ENCODE results near the gene SULF2.
"Not testable (repeated sequence)": the region's sequence is repeated elsewhere in the genome, so short reads cannot be mapped to it uniquely, and the experiment has no call there.

Gene SULF2

DNA sequence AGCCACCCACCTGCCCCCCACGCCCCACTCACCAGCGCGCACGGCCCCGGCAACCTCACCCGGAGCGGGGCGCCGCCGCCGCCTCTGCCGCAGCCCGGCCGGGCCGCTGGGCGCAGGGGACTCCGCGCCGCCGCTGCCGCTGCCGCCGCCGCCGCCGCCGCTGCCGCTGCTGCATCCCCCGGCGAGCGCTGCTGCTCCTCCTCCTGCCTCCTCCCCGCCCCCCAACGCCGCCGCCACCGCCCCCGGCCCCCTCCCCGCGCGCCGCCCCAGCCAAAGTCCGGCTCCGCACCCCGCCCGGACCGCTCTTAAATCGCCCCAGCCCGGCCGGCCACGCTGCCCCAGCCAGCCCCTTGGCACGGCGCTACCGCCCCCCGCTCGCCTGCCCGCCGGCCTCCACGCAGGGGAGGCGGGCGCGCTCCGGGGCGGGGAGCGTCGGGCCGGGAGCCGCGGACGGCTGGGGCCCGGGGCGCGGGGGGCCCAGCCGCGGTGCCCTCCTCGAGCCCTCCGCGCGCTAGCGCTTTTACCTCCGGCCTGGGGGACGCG, at the start of gene SULF2:
TSS of gene SULF2 (minus strand) at position 171 of the 543 bp plus-strand sequence. CDS start 28,118 bp downstream, outside the sequence.
- no peak for DNase-seq

DNA sequence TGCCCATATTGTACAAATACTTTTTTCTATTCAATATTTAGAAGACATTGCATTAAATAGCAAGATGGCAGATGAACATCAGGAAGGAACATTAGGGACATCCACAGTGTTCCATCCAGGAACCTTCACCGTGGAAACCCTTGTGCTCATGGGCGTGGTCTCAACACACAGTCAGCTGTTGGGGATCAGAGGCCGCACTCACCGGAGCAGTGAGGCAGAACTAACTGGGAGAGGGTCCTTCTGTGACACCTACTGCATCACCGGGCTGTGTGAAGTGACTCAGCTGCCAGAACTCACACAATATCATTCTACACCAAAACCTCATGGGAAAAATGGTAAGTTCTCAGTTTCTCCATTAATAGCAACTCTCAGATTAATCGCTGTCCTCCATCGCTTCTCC, 46.4 kb upstream of the SULF2 start:
- not testable (repeated sequence) for DNase-seq

DNA sequence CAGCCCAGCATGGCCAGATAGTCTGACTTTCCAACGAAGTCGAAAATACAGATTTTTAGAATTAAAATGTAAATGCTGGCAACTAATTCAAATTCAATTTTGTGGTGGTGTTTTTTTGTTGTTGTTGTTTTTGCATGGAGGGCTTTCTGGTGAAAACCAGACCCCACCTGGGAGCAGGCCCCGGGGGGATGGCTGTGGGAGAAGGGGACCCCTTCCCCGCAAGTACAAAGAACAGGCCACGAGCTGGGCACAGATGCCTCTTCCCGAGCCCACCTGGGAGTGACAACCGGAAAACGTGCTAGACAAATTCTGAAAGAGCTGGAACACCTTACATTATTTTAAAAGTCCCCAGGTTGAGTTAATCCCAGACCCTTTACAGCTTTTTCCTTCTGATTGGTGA, 41.4 kb upstream of the SULF2 start:
- DNase-seq = not testable (repeated sequence)

DNA sequence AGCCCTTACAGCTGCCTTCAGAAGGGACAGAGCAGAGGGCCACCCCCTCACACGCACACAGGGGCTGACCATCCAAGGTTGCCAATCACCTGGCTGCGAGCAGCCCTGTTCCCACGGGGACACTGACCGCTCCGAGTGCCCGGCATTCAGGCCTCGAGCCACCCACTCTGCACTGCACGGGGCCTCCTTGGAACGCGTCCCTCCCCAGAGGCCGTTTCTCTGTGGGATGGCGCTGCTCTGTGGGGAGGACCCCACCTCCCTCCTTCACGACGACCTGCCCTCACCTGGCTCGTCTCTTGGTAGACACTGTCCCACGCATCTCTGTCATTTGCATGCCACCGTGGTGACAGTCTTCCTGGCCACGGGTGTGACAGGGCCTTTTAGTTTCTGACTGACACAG, 40.7 kb upstream of the SULF2 start:
- not testable (repeated sequence) for DNase-seq

DNA sequence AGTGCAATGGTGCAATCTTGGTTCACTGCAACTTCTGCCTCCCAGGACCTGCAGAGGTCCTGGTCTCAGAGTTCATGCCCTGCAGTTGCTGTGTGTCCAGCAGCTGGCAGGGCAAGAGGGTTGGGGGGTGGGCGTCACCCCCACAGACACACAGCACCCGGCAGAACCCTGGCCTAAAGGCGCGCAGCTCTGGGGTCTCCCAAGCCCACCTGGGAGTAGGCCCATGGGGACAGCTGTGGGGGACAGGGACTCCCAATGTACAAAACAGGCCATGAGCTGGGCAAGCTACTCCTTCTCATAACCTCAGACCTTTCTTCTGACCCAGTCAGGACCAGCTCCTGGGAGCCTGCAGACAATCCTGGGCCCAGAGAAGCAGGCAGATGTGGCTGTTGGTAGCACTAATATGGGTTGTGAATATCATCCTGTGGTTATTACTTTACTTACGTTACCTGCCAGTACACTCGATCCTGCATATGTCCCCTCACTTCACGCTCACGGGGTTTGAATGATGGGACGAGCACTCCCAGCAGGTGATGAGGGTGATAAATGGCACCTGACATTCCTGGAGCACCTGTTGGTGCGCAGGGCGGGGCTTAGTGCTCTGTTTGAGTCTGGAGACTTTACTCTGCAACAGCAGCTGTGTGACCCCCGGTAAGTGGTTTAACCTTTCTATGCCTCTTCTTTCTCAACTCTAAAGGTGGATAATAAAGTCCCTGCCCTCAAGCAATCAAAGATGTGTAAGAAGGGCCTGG, 39.9 kb upstream of the SULF2 start:
- DNase-seq = no peak

DNA sequence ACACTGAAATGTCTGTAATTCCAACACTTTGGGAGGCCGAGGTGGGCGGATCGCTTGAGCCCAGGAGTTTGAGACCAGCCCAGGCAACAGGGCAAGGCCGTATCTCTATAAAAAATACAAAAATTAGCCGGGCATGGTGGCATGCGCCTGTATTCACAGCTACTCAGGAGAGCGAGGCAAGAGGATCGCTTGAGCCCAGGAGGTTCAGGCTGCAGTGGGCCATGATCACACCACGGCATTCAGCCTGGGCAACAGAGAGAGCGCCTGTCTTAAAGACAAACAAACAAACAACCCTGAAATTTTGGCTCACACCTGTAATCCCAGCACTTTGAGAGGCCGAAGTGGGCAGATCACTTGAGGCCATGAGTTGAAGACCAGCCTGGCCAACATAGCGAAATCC, 38.7 kb upstream of the SULF2 start:
- DNase-seq = not testable (repeated sequence)

DNA sequence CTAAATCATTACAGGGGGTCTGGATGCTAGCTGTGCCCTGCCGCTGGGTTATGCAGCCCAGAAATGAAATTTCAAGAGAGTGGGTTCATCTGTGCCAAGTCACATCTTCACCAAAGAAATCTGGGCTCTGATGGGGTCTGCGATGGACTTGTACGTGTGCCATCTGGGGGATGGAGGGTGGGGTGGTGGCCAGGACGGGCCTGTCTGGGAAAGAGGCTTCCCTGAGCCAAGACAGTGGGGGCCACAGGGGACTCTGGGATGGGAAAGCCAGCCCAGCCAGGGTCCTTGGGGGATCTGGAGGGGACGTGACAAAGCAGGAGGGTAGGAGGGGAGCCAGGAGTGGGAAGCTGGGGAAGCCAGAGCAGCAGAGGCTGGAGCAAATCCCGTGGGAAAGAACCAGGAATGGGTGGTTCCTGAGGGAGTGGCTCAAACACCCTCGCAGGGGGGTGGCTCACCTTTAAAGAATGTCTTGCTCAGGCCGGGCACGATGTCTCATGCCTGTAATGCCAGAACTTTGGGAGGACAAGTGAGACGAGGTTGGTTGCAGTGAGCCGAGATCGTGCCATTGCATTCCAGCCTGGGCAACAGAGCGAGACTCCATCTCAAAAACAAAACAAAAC, 36.3 kb upstream of the SULF2 start:
- no peak for DNase-seq

DNA sequence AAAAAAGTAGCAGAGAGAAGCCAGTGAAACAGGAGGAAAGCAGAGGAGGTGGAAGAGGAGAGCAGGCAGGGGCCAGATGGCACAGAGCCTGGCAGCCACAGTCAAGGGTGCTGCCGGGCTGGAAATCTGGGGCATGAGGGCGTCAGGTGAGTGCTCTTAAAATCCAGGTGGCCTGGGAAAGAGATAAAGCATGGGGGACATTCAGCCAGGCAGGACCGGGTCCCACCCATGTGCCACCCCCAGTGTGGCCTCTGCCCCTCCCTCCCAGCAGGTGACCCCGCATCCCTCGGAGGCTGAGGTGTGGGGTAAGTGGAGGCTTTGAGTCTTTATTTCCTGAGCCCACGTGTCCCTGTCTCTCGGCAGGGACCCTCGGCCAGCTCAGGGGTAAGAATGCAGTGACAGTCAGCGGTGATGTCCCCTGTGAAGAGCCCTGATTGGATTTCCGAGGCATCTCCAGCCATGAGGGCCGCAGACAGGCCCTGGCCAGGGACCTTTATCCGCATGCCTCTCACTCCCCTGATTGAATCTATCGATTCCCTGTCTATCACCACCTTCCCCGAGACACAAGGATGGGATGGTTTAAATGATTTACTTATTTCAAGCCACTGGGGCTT, 33.8 kb upstream of the SULF2 start:
- DNase-seq = no peak

DNA sequence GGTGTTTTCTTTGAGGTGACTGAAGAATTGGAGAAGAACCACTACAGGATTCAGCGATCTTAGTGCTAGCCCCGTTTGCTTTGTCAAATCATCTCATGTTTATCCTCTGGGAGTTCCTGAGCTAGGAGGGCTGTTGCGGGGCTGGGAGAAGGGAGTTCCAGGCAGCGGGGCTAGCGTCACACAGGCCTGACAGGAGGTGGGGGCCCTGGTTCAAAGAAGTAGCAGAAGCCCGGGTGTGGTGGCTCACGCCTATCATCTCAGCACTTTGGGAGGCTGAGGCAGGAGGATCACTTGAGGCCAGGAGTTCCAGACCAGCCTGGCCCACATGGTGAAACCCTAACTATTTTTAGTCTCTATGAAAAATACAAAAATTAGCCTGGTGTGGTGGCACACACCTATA, 33.2 kb upstream of the SULF2 start:
- DNase-seq = no peak

DNA sequence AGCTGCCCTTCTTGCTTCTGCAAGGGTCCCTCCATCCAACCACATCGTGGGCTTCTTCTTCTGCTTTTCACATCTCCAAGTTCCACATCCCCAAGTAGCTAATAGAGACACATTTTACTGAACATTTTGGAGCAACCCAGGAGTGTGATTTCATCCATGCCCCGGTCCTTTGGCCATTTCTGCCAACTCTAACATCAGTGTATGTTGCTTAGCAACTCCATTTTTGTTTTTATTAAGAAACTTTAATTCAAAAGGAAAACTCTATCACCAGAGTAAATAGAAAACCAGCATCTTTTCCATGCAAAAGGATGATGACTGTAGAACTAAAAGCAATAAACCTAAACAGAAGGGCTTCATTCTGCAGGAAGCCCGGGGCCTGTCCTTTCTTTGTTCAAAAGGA, 32.7 kb upstream of the SULF2 start:
- no peak for DNase-seq

DNA sequence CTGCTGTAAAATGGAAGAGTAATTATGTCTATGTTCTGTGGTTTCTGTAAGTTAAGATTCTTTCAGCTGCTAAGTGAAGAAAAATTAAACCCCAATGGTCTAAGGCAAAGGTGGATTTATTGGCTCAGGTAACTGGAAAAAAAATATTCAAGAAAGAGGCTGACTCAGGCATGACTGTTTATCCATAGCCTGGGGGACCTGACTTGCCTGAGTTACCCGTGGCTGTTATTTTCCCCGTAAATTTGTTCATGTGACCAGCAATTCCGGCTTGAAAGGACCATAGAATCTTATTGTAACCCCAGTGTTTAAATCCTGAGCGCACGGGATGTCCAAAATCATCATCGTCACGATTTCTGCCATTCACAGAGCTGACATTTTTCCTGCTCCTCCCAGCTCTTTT, 32.3 kb upstream of the SULF2 start:
- no peak for DNase-seq

DNA sequence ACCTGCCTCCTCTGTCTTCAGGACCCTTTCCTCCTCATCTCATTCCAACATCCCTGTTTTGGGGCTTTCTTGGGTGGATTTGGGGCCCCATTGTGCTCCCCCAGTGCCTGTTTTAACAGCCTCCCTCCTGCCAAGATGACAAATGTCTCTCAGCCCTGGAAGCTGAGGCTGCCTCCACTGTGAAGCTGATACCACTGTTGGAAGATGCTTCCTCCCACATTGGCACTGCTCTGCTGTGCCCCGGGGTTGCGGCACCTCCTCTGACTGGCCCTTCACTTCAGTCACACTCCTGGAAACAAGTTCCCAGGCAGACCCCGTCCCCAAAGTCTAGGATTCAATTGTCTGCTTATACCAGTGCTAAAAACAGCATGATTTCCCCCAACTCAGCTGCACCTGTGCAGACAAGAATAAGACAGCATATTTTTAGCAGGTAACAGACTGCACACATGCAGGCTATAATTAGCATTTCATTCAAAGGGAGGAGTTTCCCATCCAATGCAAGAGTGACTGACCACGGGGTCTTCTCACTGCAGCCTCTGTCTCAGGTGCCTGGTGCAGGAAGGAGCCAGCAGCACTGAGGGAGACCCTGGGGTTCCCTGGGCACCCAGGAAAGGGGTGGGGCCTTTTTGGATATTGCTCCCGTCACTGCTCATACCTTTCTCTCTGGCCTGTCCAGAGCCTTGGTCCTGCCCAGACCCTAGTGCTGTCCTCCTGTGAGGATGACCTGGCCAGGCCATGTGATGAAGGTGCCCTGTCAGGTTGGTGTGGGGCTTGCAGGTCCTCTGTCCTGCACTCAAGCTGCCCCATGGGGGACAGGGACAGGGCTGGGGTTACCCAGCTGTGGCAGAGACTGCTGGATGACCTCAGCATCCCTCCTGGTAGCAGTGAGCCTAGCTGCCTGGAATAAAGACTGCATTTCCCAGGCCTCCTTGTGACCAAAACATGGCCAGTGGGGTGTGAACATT, 31.5 kb upstream of the SULF2 start:
- no peak for DNase-seq

DNA sequence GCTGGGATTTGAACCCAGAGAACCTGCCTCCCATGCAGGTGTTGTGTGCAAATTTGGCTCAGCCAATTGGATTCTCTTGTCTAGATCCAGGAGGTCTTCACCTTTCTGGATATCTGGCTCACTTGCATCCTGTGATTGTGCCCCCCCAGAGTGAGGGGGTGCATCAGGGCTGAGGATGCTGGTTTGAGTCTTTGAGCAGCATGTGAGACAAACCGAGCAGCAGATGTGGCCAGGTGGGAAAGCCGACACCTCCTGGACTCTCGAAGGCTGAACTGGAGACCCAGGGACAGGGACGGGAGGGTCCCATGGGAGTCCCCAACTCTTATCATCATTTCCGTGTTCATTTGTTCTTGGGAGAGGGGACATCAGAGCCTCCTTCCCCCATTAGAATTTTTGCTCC, 30.6 kb upstream of the SULF2 start:
- DNase-seq = no peak

DNA sequence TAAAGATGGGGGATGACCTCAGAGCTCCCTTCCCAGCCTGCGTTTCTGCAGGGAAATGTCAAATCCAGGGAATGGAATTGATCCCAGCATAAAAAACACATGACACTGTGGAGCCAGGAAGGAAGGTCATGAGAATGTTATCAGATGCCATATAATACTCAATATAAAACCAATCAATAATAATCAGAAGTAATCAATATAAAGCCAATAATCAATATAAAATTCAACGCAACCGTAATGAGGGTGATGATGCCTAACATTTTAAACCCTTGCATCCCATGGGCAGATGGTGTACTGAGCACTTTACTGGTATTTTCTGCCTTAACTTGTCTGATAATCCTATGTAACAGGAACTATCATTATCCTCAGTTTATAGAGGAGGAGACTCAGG, 30.1 kb upstream of the SULF2 start:
- DNase-seq = no peak

DNA sequence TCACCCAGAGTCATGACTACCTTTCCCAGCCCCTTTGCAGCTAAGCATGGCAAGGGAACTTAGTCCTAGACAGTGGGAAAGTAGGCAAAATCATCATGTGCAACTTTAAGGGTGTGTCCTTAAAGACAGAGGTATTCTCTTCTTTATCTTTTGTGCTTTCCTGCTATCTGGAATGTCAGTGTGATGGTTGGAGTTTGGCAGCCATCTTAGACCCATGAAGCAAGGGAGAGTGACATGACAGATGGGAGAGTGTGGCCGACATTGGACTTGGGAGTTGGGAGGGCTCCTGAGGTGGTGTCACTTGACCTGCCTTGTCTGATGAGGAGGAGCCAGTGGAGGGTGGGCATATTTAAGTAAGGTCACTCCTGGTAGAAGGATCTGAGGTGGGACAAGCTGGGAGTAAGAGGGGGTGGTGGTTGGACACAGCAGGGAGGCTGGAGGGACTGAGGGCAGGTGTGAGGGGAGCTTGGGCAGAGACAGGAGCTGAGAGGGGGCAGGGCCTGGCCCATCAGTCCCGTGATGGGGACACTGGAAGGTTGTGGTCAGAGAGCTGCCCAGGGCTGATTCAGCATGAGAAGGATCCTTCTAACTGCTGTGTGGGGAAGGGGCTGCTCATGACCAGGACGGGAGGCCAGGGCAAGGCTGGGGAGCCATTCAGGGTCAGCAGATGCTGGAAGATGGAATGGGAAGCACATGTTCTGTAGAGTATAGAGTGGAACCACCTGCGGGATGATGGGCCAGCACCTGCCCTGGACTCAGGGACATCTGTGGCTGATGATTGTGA, 29.5 kb upstream of the SULF2 start:
- no peak for DNase-seq

DNA sequence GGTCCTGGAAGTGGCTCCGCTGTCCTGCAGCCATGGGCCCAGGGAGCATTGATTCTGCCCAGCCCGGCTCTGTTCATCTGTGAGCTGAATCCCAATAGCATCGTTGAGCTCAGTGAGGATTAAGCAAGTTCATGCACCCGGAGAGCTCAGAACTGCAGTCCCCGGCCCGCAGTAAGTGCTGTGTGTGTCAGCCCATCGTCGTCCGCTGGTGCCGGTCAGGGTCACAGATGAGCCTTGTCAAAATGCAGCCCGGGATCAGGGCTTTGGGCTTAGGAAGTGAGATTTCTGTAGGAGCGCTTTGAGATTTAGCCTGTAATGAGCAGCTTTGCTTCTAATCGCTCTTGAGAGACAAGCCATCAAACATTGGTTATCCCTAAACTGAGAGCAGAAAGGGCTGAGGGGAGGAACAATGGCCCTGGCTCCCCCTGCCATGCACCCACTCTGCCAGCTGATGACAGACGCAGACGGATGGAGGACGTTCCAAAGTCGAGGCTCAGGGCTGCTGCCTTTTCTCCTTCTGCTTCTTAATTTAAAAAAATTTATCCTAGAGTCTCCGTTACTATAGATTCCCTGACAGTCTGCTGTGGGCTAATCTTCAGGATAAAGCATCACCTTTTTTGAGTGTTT, 25.6 kb upstream of the SULF2 start:
- DNase-seq = no peak

DNA sequence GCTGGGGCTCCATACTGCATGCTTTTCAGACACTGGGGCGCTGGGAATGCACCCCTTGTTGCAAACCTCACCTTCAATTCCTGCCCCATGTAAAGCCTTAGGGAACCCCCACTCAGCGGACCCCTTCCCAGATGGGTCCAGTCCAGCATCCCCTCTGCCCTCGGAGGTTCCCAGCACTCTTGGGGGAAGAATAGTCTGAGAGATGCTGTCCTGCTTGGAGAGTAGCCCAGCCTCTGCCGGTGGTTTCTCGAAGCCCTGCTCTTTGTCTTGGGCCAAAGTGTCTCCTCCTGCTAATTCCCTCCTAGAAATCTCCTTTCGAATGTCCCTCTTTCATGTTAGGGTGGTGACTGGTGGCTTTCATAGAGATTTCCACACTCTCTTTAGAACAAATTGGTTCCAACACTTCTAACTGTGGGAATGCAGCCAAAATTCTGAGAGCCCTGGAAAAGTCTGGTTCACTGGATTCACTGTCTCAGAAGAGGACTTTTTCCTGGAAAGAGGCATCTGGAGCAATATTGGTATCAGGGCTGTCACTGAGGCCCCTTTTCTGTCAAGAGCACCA, 24.9 kb upstream of the SULF2 start:
- DNase-seq = no peak

DNA sequence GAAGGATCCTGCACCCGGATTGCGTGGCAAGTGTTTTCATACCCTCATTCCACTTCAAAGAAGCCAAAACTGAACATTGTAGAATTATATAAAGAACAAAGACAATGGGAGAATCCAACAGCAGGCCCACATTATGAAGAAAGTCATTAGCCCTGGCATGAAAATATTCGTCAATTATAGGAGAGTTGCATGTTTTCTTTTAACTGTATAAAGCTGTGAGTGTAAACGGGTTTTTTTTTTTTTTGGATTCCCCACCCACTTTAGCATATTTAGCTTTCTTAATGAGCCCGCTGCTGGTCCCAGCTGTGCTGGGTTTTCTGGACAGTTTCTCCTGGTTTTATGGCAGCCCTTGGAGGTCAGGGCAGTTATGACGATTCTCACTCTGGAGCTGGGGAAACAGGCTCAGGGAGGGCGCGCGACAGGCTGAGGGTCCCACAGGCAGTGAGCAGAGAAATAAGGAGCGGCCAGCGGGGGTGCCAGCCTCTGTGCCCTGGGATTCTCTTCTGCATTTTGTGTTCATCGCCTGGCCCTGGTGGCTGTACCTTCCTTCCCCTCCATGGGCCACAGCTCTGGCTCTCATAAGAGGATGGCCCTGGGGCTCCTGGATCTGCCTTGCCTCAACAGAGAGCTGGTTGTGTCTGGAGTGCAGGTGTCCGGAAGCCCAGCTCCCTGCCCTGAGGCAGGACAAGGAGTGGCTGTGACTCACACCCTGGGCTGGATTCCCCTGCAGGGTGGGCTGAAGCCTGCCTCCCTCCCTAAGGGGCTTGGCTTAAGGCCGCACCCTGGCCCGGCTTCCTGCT, 24.1 kb upstream of the SULF2 start:
- no peak for DNase-seq

DNA sequence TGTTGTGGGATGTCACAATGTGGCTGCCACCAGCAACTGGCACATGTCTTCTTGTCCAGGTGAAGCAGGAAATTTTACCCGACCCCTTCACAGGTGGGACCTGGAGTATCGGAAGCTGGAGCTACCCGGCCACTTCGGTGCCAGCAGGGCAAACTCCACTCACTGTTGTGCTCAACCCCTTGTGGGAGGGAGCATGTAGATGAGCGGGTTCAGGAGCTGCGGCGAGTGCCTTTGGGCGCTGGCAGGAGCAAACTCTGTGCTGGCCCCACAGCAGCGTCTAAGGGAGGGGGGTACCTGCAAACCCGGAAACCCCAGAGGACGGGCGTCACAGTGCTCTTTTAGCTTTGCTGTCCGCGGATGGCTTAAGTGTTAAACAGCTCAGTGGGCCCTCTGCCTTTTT, 20.7 kb upstream of the SULF2 start:
- DNase-seq = no peak

DNA sequence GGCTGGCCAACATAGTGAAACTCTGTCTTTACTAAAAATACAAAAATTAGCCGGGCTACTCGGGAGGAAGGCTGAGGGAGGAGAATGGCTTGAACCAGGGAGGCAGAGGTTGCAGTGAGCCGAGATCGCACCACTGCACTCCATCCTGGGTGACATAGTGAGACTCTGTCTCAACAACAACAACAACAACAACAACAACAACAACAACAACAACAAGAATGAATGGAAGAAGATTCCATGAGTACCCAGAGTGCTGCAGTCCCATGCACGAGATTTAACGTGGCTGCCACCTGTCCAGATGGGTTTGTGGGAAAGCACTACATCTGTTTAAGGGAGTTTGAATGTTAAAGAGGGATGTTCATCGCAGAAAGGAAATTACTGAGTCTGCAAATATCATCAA, 19.7 kb upstream of the SULF2 start:
- DNase-seq = not testable (repeated sequence)
